Bronchial epithelial cell (primary cell): ENCODE measurements around the gene PDK1. TPM values are rescaled to one million over a fixed set of nuclear protein-coding genes. Genes with fewer than 3 reads are reported as not detected.

ENCODE experiments used
- DNase-seq: peaks from one replicate; pipeline ENCODE4 v3.0.0-alpha.2; 2010; ENCODE audit warnings: low read depth
- FAIRE-seq: peaks from 2 replicates; lab custom pipeline; 2011; peaks lifted over from hg19 to GRCh38; lab: Jason Lieb, UNC
- H3K27me3 ChIP-seq: 2 replicates; pipeline ENCODE4 v1.5.1; 2011; ENCODE audit warnings: low read length; ENCODE audit not compliant: control insufficient read depth, insufficient read depth
- H3K36me3 ChIP-seq: 2 replicates; pipeline ENCODE4 v1.5.1; 2011; ENCODE audit warnings: low read length; ENCODE audit not compliant: control insufficient read depth, insufficient read depth
- H3K4me3 ChIP-seq: 2 replicates; pipeline ENCODE4 v1.5.1; 2011; ENCODE audit warnings: mild to moderate bottlenecking, low read depth, low read length, control low read depth
- CTCF ChIP-seq: IDR thresholded peaks from 2 replicates; pipeline ENCODE4 v1.5.1; 2011; ENCODE audit warnings: mild to moderate bottlenecking, moderate library complexity, low read length, control low read depth, inconsistent platforms; ENCODE audit not compliant: insufficient read depth, severe bottlenecking
- total RNA-seq: library from RNA; depleted of rRNA; stranded (reverse); fragments of >200 nt; gene quantifications from 2 replicates; pipeline ENCODE4 v1.2.1, GENCODE V29; 2014

PDK1 gene
- total RNA-seq, result 15.2 and 18.4 TPM in 2 replicates

DNA sequence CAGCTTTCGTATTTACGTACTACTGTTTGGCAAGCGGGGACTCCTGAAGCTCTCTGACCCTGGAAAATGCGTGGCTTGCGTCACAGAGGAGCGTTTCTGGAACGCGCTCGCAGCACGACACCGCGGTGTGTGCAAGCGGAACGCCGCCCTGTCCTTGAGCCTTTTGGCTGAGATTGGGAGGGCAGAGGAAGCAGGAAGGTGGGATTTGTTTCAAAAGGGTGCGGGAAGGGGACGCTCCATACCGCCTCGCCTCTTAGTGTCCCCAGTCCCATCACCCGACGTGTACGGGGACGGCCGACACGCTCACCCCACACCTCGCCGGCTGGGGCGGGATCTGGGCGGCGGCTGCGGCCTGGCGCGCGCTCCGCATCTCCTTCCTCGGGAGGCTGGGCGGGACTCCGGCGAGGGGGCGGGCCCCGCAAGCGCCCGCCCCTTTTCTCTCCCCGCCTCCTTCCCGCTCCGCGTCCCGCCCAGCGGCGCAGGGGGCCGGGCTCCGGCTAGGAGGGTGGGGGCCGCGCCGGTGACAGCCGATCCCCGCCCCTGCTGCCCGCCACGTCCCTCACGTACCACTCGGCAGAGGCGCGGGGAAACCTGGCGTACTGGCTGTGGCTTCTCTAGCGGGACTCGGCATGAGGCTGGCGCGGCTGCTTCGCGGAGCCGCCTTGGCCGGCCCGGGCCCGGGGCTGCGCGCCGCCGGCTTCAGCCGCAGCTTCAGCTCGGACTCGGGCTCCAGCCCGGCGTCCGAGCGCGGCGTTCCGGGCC, at the start of gene PDK1:
PDK1 (plus strand) TSS at position 569 of the 762 bp plus-strand sequence; CDS start at position 630, 61 bp downstream.
- no peaks in the 10 kb centered on the region for H3K27me3 ChIP-seq
- H3K36me3 ChIP-seq, result peaks cover 4% of the 10 kb centered on the region
- peak within 1 kb of the TSS; percentile 86 for H3K4me3 ChIP-seq
- FAIRE-seq (no peak), DNase-seq (peak; percentile 74)
- no peak for TF ChIP-seq CTCF

GRCh38 chr2:172507199-172507598, 48.7 kb upstream of the PDK1 start:
- DNase-seq, result no peak
- H3K27me3 ChIP-seq, result no peaks in the 10 kb centered on the region
- no peak for FAIRE-seq
- H3K36me3 ChIP-seq, result peaks cover 10% of the 10 kb centered on the region
- H3K4me3 ChIP-seq, result no peak overlapping the region
- TF ChIP-seq CTCF, result no peak

DNA sequence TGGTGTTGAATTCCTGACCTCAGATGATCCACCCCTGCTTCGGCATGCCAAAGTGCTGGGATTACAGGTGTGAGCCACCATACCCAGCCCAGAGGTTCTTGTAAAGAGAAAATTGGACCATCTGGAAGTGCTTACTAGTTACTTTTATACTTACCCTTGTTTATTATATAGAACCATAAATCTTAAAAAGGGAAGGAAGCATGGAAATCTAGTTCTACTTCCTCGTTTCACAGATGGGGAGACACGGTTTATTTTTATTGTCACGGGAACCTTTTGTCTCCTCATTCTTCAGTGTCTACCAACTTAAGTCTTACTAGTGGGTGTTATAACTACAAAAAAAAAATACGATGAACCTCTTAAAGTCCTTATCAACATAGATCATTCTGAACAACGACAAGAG, 45.8 kb upstream of the PDK1 start:
- H3K27me3 ChIP-seq, result no peaks in the 10 kb centered on the region
- no peak overlapping the region for H3K4me3 ChIP-seq
- DNase-seq, result no peak
- no peaks in the 10 kb centered on the region for H3K36me3 ChIP-seq
- TF ChIP-seq CTCF, result no peak
- FAIRE-seq, result no peak

- FAIRE-seq, result no peak
Measured at GRCh38 chr2:172510548-172510947, 45.3 kb upstream of the PDK1 start.

GRCh38 chr2:172512810-172513523, 42.9 kb upstream of the PDK1 start:
- no peak overlapping the region for H3K4me3 ChIP-seq
- TF ChIP-seq CTCF, result no peak
- DNase-seq (no peak), FAIRE-seq (no peak)
- H3K27me3 ChIP-seq, result no peaks in the 10 kb centered on the region
- no peaks in the 10 kb centered on the region for H3K36me3 ChIP-seq

More at GRCh38 chr2:172510548-172510947, 45.3 kb upstream of the PDK1 start:
- no peak for DNase-seq
- Histone ChIP-seq H3K4me3 (no peak overlapping the region), H3K27me3 (no peaks in the 10 kb centered on the region), H3K36me3 (no peaks in the 10 kb centered on the region)
- TF ChIP-seq CTCF, result no peak
